ENCODE results near the gene PSMA1. TPM values are rescaled to one million over a fixed set of nuclear protein-coding genes. Genes with fewer than 3 reads are reported as not detected.

PSMA1 gene
- total and polyA plus RNA-seq, 2 of the 13 experiments (the other 11 are each of a cell fraction or from before 2014, with no cell fraction given): 188 to 229 TPM

DNA sequence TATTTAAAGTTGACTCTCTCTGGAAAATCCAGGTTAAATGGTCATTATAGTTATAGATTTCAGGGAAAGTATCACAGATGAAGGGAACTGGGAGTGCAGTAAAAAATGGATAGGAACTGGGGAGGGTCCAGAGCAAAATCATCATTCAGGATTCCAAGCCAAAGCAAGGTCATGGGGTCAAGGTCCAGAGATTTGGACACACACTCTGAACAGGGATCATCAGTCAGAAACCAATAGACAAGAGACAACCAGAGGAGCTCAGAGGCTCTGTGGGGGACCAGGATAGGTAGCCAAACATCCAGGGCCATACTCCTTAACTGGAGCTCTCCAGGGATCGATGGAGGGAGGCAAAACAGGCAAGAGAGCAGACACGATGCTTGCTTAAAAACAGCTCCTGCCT lies 27.3 kb upstream of the PSMA1 start (continued):
- TF ChIP-seq POLR2G (IDR thresholded peaks at IDR 0.05; ENCODE audit: low read depth, low read length) (no peak), ZNF781 (CRISPR knock-in tag; IDR thresholded peaks at IDR 0.05; ENCODE audit: borderline replicate concordance, not compliant biosample characterization) (no peak), THYN1 (CRISPR knock-in tag; IDR thresholded peaks at IDR 0.05; ENCODE audit: borderline replicate concordance, low read depth) (no peak), ZNF674 (CRISPR knock-in tag; IDR thresholded peaks at IDR 0.05; ENCODE audit: low read depth) (no peak), MED13 (CRISPR knock-in tag; IDR thresholded peaks at IDR 0.05) (no peak), ZBTB1 (CRISPR knock-in tag; IDR thresholded peaks at IDR 0.05; ENCODE audit: borderline replicate concordance) (no peak), ZNF501 (CRISPR knock-in tag; IDR thresholded peaks at IDR 0.05) (no peak), ZNF446 (CRISPR knock-in tag; IDR thresholded peaks at IDR 0.05) (no peak)

DNA sequence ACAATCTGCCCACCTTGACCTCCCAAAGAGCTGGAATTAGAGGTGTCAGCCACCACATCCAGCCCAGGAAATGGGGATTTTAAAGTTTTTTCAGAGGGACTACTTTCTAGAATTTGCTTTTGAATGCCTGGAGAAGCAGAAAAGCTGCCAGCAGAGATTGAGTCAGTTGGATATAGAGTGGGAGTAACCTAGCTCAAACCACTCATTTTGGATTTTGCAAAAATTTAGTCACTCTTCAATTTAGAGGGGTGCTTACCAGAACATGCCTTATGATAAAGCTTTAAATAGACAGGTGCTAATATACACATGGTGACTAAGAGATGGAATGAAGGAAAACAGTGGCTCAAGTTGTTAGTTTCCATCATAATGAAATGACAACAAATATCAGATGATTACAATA lies 26.5 kb upstream of the PSMA1 start:
- FAIRE-seq: no peak
- CTCF ChIA-PET (ENCODE audit: low intra/inter-chr PET ratio, low total read pairs): no interaction called here
- H4K20me1 ChIP-seq (ENCODE audit: insufficient read depth, low read length): no peaks in the 10 kb centered on the region
- no peaks in the 10 kb centered on the region for H3K79me2 ChIP-seq (ENCODE audit: insufficient read depth, low read length)
- no peaks in the 10 kb centered on the region for H3K27me3 ChIP-seq (ENCODE audit: control insufficient read depth in 1 of 2, insufficient read depth in 2 of 2, low read length in 2 of 2)
- H3K9ac ChIP-seq (ENCODE audit: insufficient read depth, low read depth, low read length): no peak overlapping the region
- in situ Hi-C loops (cut with HindIII; ENCODE audit: extremely low pct_ligation_motif_present, low pct_unique_long_range_greater_than_20kb) (loop anchor here (25.0 kb wide), 1 partner anchor 91 kb away; the partner anchor contains the start of gene PDE3B), intact Hi-C loops (cut with micrococcal nuclease; ENCODE audit: unreplicated experiment) (no loop called here)
- TF ChIP-seq ZZZ3 (CRISPR knock-in tag; IDR thresholded peaks at IDR 0.05; ENCODE audit: borderline replicate concordance): no peak
- no peak for TF ChIP-seq ZNF550 (CRISPR knock-in tag; IDR thresholded peaks at IDR 0.05; ENCODE audit: borderline replicate concordance)
- no peak for TF ChIP-seq ZNF274 (CRISPR knock-in tag; IDR thresholded peaks at IDR 0.05)
- no peak for TF ChIP-seq ZFP90 (CRISPR knock-in tag; IDR thresholded peaks at IDR 0.05; ENCODE audit: borderline replicate concordance)
- no peak for TF ChIP-seq ZNF17 (CRISPR knock-in tag; IDR thresholded peaks at IDR 0.05)
- TF ChIP-seq JDP2 (CRISPR knock-in tag; IDR thresholded peaks at IDR 0.05; ENCODE audit: borderline replicate concordance): no peak
- TF ChIP-seq KLF11 (CRISPR knock-in tag; IDR thresholded peaks at IDR 0.05): no peak
- TF ChIP-seq, protein P1, sequence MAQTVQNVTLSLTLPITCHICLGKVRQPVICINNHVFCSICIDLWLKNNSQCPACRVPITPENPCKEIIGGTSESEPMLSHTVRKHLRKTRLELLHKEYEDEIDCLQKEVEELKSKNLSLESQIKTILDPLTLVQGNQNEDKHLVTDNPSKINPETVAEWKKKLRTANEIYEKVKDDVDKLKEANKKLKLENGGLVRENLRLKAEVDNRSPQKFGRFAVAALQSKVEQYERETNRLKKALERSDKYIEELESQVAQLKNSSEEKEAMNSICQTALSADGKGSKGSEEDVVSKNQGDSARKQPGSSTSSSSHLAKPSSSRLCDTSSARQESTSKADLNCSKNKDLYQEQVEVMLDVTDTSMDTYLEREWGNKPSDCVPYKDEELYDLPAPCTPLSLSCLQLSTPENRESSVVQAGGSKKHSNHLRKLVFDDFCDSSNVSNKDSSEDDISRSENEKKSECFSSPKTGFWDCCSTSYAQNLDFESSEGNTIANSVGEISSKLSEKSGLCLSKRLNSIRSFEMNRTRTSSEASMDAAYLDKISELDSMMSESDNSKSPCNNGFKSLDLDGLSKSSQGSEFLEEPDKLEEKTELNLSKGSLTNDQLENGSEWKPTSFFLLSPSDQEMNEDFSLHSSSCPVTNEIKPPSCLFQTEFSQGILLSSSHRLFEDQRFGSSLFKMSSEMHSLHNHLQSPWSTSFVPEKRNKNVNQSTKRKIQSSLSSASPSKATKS (CRISPR knock-in tag; IDR thresholded peaks at IDR 0.05): no peak
- TF ChIP-seq STAG1 (CRISPR knock-in tag; IDR thresholded peaks at IDR 0.05): no peak
- POLR2A ChIA-PET: no interaction called here
- no TSS peak for BruUV-seq (replicated peaks)
- ATAC-seq: no peak
- H3K4me3 ChIP-seq (replicated peaks in 1 of 3; ENCODE audit: insufficient read depth in 1 of 3, low read depth in 2 of 3, low read length in 3 of 3): no peak overlapping the region
- DNase-seq (ENCODE audit: low spot score): no peak
- H3K36me3 ChIP-seq (replicated peaks in 1 of 2; ENCODE audit: control insufficient read depth in 1 of 2, insufficient read depth in 2 of 2, low read length in 2 of 2): no peaks in the 10 kb centered on the region; a peak in 2 of 5 replicates
- peaks cover 10% of the 10 kb centered on the region for H3K4me1 ChIP-seq (ENCODE audit: insufficient read depth, low read length)
- no peak overlapping the region for H3K27ac ChIP-seq (ENCODE audit: extremely low read length, insufficient read depth, low read length)
- no peak overlapping the region for H2AFZ ChIP-seq (ENCODE audit: low read length)
- no peaks in the 10 kb centered on the region for H3K9me3 ChIP-seq (ENCODE audit: low read length)
- H3K4me2 ChIP-seq (ENCODE audit: low read depth, low read length): no peak overlapping the region
